ENCODE data around the gene THEM5. TPM values are rescaled to one million over a fixed set of nuclear protein-coding genes. Genes with fewer than 3 reads are reported as not detected.

Gene THEM5
- total RNA-seq, 2 experiments from 2014 or later, result not detected

GRCh38 chr1:151825751-151826660 lies 27.5 kb downstream of the THEM5 start:
- no peak for ATAC-seq
- peak overlapping the region; percentile 56 for H3K27ac Mint-ChIP-seq

GRCh38 chr1:151825204-151825603 lies 28.3 kb downstream of the THEM5 start:
- intact Hi-C loops (cut with micrococcal nuclease), result loop anchor here (5.0 kb wide), 1 partner anchor 33 kb away; the partner anchor contains the start of gene TDRKH
- CTCF ChIA-PET, result interaction anchor here (4.5 kb wide), 1 partner anchor 11 kb away, joined by 29 read pairs; no protein-coding TSS in a partner anchor

More at GRCh38 chr1:151825751-151826660, 27.5 kb downstream of the THEM5 start:
- TF ChIP-seq CTCF (IDR thresholded peaks at IDR 0.05), result no peak
- Mint-ChIP-seq H3K4me3 (peak overlapping the region; percentile 63), H3K4me1 (ENCODE audit: low read depth) (peaks cover 61% of the 10 kb centered on the region), H3K9me3 (no peaks in the 10 kb centered on the region), H3K36me3 (ENCODE audit: low read depth) (no peaks in the 10 kb centered on the region), H3K27me3 (no peaks in the 10 kb centered on the region)
- POLR2A ChIA-PET, result interaction anchor here (1.1 to 1.6 kb wide), 2 partner anchors 10 to 18 kb away, joined by 3 to 4 read pairs; no protein-coding TSS in a partner anchor
- CTCF ChIA-PET, result interaction anchor here (0.6 to 3.2 kb wide), 3 partner anchors 9 to 214 kb away, joined by 3 to 14 read pairs (median 3); no protein-coding TSS in a partner anchor
- DNase-seq, result peak; percentile 54
- intact Hi-C loops (cut with micrococcal nuclease), result loop anchor here (5.0 kb wide), 1 partner anchor 34 kb away; the partner anchor contains the start of gene TDRKH

GRCh38 chr1:151823175-151823574 lies 30.3 kb downstream of the THEM5 start:
- peak overlapping the region; percentile 37 for H3K4me3 Mint-ChIP-seq
- no peak for DNase-seq
- no peaks in the 10 kb centered on the region for H3K9me3 Mint-ChIP-seq
- intact Hi-C loops (cut with micrococcal nuclease), result no loop called here
- H3K4me1 Mint-ChIP-seq (ENCODE audit: low read depth), result peaks cover 48% of the 10 kb centered on the region
- ChIA-PET POLR2A (interaction anchor here (1.8 to 2.2 kb wide), 2 partner anchors 16 to 60 kb away, joined by 8 to 9 read pairs; partner anchors contain the start of genes C2CD4D and MRPL9), CTCF (interaction anchor here (1.0 to 4.5 kb wide), 4 partner anchors 11 to 65 kb away, joined by 3 to 29 read pairs (median 4); no protein-coding TSS in a partner anchor)
- ATAC-seq, result no peak
- no peak for TF ChIP-seq CTCF (IDR thresholded peaks at IDR 0.05)
- no peaks in the 10 kb centered on the region for H3K27me3 Mint-ChIP-seq
- H3K36me3 Mint-ChIP-seq (ENCODE audit: low read depth), result no peaks in the 10 kb centered on the region
- H3K27ac Mint-ChIP-seq, result peak overlapping the region; percentile 65

More at GRCh38 chr1:151825204-151825603, 28.3 kb downstream of the THEM5 start:
- Mint-ChIP-seq H3K4me1 (ENCODE audit: low read depth) (peaks cover 62% of the 10 kb centered on the region), H3K27me3 (no peaks in the 10 kb centered on the region), H3K36me3 (ENCODE audit: low read depth) (no peaks in the 10 kb centered on the region), H3K9me3 (no peaks in the 10 kb centered on the region), H3K27ac (peak overlapping the region; percentile 4), H3K4me3 (peak overlapping the region; percentile 63)
- ATAC-seq (no peak), DNase-seq (no peak)
- POLR2A ChIA-PET, result interaction anchor here (1.1 kb wide), 1 partner anchor 17 kb away, joined by 4 read pairs; no protein-coding TSS in a partner anchor
- TF ChIP-seq CTCF (IDR thresholded peaks at IDR 0.05), result no peak

- peak overlapping the region; percentile 13 for H3K4me3 Mint-ChIP-seq
- no peaks in the 10 kb centered on the region for H3K36me3 Mint-ChIP-seq (ENCODE audit: low read depth)
These were observed 31.1 kb downstream of the THEM5 start for GRCh38 chr1:151822404-151822803.

More at GRCh38 chr1:151822404-151822803, 31.1 kb downstream of the THEM5 start:
- no peaks in the 10 kb centered on the region for H3K9me3 Mint-ChIP-seq
- POLR2A ChIA-PET, result interaction anchor here (1.1 to 2.2 kb wide), 4 partner anchors 11 to 61 kb away, joined by 3 to 9 read pairs (median 6); partner anchors contain the start of genes C2CD4D and MRPL9
- peak; percentile 78 for DNase-seq
- TF ChIP-seq CTCF (IDR thresholded peaks at IDR 0.05), result no peak
- CTCF ChIA-PET, result interaction anchor here (1.0 to 4.5 kb wide), 3 partner anchors 14 to 88 kb away, joined by 3 to 29 read pairs (median 4); no protein-coding TSS in a partner anchor
- intact Hi-C loops (cut with micrococcal nuclease), result no loop called here
- peak; percentile 60 for ATAC-seq
- H3K27me3 Mint-ChIP-seq, result no peaks in the 10 kb centered on the region
- H3K27ac Mint-ChIP-seq, result peak overlapping the region; percentile 25
- H3K4me1 Mint-ChIP-seq (ENCODE audit: low read depth), result peaks cover 46% of the 10 kb centered on the region

Data from activated CD8-positive, alpha-beta T cell treated with anti-CD3 and anti-CD28 coated beads for 36 hours (primary cell).